Panc1 (cell line): Measurements from ENCODE around the gene RAB40B. TPM values are rescaled to one million over a fixed set of nuclear protein-coding genes. Genes with fewer than 3 reads are reported as not detected.

Experiments used
- ATAC-seq: fragments of 200-7000 bp; cut with Tn5 transposase; 2 replicates; pipeline ENCODE4 v1.9.1; 2020; ENCODE audit warnings: mild to moderate bottlenecking, moderate library complexity
- BruUV-seq: library from RNA; stranded (reverse); fragments of 400-500 nt; replicated peaks from 2 replicates; lab custom pipeline; 2021; lab: Mats Ljungman, UMichigan
- CTCF ChIA-PET: fragments of 300-600 bp; sonication (Branson Sonifier 250); formaldehyde crosslinking; loops from one replicate; lab custom pipeline; 2022; ENCODE audit warnings: antibody characterized with exemption; lab: Charles Lee
- POLR2A ChIA-PET: fragments of 300-600 bp; sonication (Branson Sonifier 250); formaldehyde crosslinking; loops from one replicate; lab custom pipeline; 2022; ENCODE audit warnings: antibody characterized with exemption; lab: Charles Lee
- DNase-seq: peaks from one replicate; pipeline ENCODE4 v3.0.0-alpha.2; 2010; ENCODE audit warnings: low read depth, low spot score
- H3K27ac ChIP-seq: 2 replicates; pipeline ENCODE4 v1.5.1; 2011; ENCODE audit warnings: mild to moderate bottlenecking, low read length, inconsistent platforms
- H3K27me3 ChIP-seq: fragments of 200-500 bp; sonication (Bioruptor generic); 2 replicates; pipeline ENCODE4 v1.6.0; 2014; ENCODE audit warnings: low read length, inconsistent platforms; ENCODE audit not compliant: control insufficient read depth, insufficient read depth
- H3K36me3 ChIP-seq: fragments of 200-500 bp; sonication (Bioruptor generic); 2 replicates; pipeline ENCODE4 v1.5.1; 2014; ENCODE audit warnings: inconsistent platforms, mild to moderate bottlenecking, low read length, moderate library complexity; ENCODE audit not compliant: control insufficient read depth, insufficient read depth
- H3K4me1 ChIP-seq: 2 replicates; pipeline ENCODE4 v1.5.1; 2011; ENCODE audit warnings: inconsistent platforms, mild to moderate bottlenecking, low read length, moderate library complexity; ENCODE audit not compliant: control insufficient read depth, insufficient read depth
- H3K4me3 ChIP-seq, 2 experiments: 2 replicates each; pipeline ENCODE4 v1.5.1; 2011 to 2012; ENCODE audit warnings: low read depth in 2 of 2, low read length in 2 of 2, mild to moderate bottlenecking in 2 of 2, inconsistent platforms in 1 of 2, moderate library complexity in 1 of 2
- H3K9me3 ChIP-seq: fragments of 200-500 bp; sonication (Bioruptor generic); 2 replicates; pipeline ENCODE4 v1.5.1; 2014; ENCODE audit warnings: low read depth, mild to moderate bottlenecking, inconsistent platforms, low read length, moderate library complexity; ENCODE audit not compliant: control insufficient read depth, insufficient read depth
- CTCF ChIP-seq: fragments of 450-650 bp; IDR thresholded peaks from 2 replicates; pipeline ENCODE4 v1.5.1; 2017; ENCODE audit warnings: mild to moderate bottlenecking
- POLR2AphosphoS5 ChIP-seq: IDR thresholded peaks from 2 replicates; pipeline ENCODE4 v1.6.1; 2012; ENCODE audit warnings: mild to moderate bottlenecking, low read depth, low read length, moderate library complexity
- REST ChIP-seq, 2 experiments: IDR thresholded peaks; 2 replicates each; pipeline ENCODE4 v1.6.1; 2011 to 2012; ENCODE audit warnings: low read depth in 2 of 2, control low read depth in 1 of 2, low read length in 1 of 2, mild to moderate bottlenecking in 1 of 2, moderate library complexity in 1 of 2; ENCODE audit not compliant: insufficient read depth in 1 of 2
- SIN3A ChIP-seq: IDR thresholded peaks from 2 replicates; pipeline ENCODE4 v1.6.1; 2012; ENCODE audit warnings: low read depth, mild to moderate bottlenecking, low read length, moderate library complexity, borderline replicate concordance; ENCODE audit not compliant: insufficient read depth
- TCF7L2 ChIP-seq: IDR thresholded peaks from 2 replicates; pipeline ENCODE4 v1.6.1; 2011; ENCODE audit warnings: mild to moderate bottlenecking, low read depth, low read length, inconsistent platforms
- in situ Hi-C: cut with HindIII; loops from 2 replicates; pipeline ENCODE4 v1.10.0; 2016; ENCODE audit warnings: low sequenced_read_pairs, low pct_unique_long_range_greater_than_20kb
- intact Hi-C: fragments of 100-400 bp; cut with micrococcal nuclease; formaldehyde crosslinking; loops from one replicate; pipeline ENCODE4 v1.10.0; 2022; ENCODE audit not compliant: unreplicated experiment
- total RNA-seq: library from RNA; stranded (reverse); gene quantifications from one replicate; pipeline ENCODE4 v1.2.1, GENCODE V29; 2021; ENCODE audit not compliant: unreplicated experiment

The RAB40B gene
- total RNA-seq, 1 experiment from 2014 or later: 7.1 TPM

- no peak for ATAC-seq
- intact Hi-C loops: no loop called here
- Histone ChIP-seq H3K36me3 (no peaks in the 10 kb centered on the region), H3K4me1 (no peaks in the 10 kb centered on the region), H3K27me3 (no peaks in the 10 kb centered on the region), H3K4me3 (no peak overlapping the region), H3K9me3 (no peaks in the 10 kb centered on the region), H3K27ac (no peak overlapping the region)
- in situ Hi-C loops: no loop called here
- no peak for DNase-seq
- ChIA-PET POLR2A (no interaction called here), CTCF (no interaction called here)
- no TSS peak for BruUV-seq
- TF ChIP-seq CTCF (no peak), POLR2AphosphoS5 (no peak), TCF7L2 (no peak), SIN3A (no peak), REST (IDR thresholded peaks at IDR 0.05; ENCODE audit: insufficient read depth in 1 of 2, low read depth in 2 of 2, low read length in 1 of 2) (no peak)
Measured at GRCh38 chr17:82675476-82676245, 22.8 kb downstream of the RAB40B start.

GRCh38 chr17:82674656-82675475, 23.6 kb downstream of the RAB40B start:
- no peak for DNase-seq
- in situ Hi-C loops: no loop called here
- H3K36me3 ChIP-seq: no peaks in the 10 kb centered on the region
- ChIA-PET POLR2A (no interaction called here), CTCF (no interaction called here)
- H3K4me1 ChIP-seq: no peaks in the 10 kb centered on the region
- ATAC-seq: no peak
- no peak overlapping the region for H3K4me3 ChIP-seq
- intact Hi-C loops: no loop called here
- no peak for TF ChIP-seq TCF7L2
- BruUV-seq: no TSS peak
- no peaks in the 10 kb centered on the region for H3K27me3 ChIP-seq
- H3K27ac ChIP-seq: no peak overlapping the region
- no peaks in the 10 kb centered on the region for H3K9me3 ChIP-seq
